H9 (cell line): ENCODE measurements around the gene GPX2. TPM values are rescaled to one million over a fixed set of nuclear protein-coding genes. Genes with fewer than 3 reads are reported as not detected.
A peak's percentile ranks its signal among the peaks of the same experiment; 100 is the strongest.

Experiments used
- DNase-seq: peaks from one replicate; pipeline ENCODE4 v3.0.0-alpha.2; 2017
- H2AFZ ChIP-seq: one replicate; pipeline ENCODE4 v1.6.1; 2013; ENCODE audit warnings: mild to moderate bottlenecking, low read length, control low read depth, moderate library complexity
- H2AK5ac ChIP-seq: 2 replicates; pipeline ENCODE4 v1.6.1; 2013; ENCODE audit warnings: low read length, control low read depth, mixed read lengths; ENCODE audit not compliant: insufficient read length
- H2BK120ac ChIP-seq: one replicate; pipeline ENCODE4 v1.6.1; 2013; ENCODE audit warnings: low read depth, mild to moderate bottlenecking, low read length, control low read depth, inconsistent platforms; ENCODE audit not compliant: poor library complexity, severe bottlenecking
- H2BK12ac ChIP-seq: 2 replicates; pipeline ENCODE4 v1.6.1; 2013; ENCODE audit warnings: low read length, control low read depth, mixed read lengths, low read depth; ENCODE audit not compliant: insufficient read length
- H2BK15ac ChIP-seq: 2 replicates; pipeline ENCODE4 v1.6.1; 2013; ENCODE audit warnings: low read depth, low read length, control low read depth
- H2BK20ac ChIP-seq: one replicate; pipeline ENCODE4 v1.6.1; 2013; ENCODE audit warnings: low read depth, mild to moderate bottlenecking, low read length, control low read depth, inconsistent platforms; ENCODE audit not compliant: poor library complexity, severe bottlenecking
- H2BK5ac ChIP-seq: 2 replicates; pipeline ENCODE4 v1.6.1; 2013; ENCODE audit warnings: low read length, control low read depth, mixed read lengths; ENCODE audit not compliant: insufficient read length
- H3K14ac ChIP-seq: 2 replicates; pipeline ENCODE4 v1.6.1; 2013; ENCODE audit warnings: low read length, control low read depth; ENCODE audit not compliant: insufficient read depth
- H3K18ac ChIP-seq: 2 replicates; pipeline ENCODE4 v1.6.1; 2013; ENCODE audit warnings: low read depth, mild to moderate bottlenecking, mixed read lengths, low read length, control low read depth; ENCODE audit not compliant: insufficient read length
- H3K23ac ChIP-seq: 2 replicates; pipeline ENCODE4 v1.6.1; 2013; ENCODE audit warnings: low read length, control low read depth, mixed read lengths, low read depth; ENCODE audit not compliant: insufficient read length
- H3K23me2 ChIP-seq: 2 replicates; pipeline ENCODE4 v1.6.1; 2013; ENCODE audit warnings: low read depth, mild to moderate bottlenecking, mixed read lengths, low read length, control low read depth; ENCODE audit not compliant: insufficient read length, poor library complexity, severe bottlenecking
- H3K27ac ChIP-seq: 2 replicates; pipeline ENCODE4 v1.5.1; 2013; ENCODE audit warnings: low read length, control low read depth, mixed read lengths, low read depth; ENCODE audit not compliant: insufficient read length
- H3K27me3 ChIP-seq: 2 replicates; pipeline ENCODE4 v1.6.1; 2013; ENCODE audit warnings: low read length, control low read depth, inconsistent platforms; ENCODE audit not compliant: insufficient read depth
- H3K4ac ChIP-seq: 2 replicates; pipeline ENCODE4 v1.6.1; 2013; ENCODE audit warnings: low read depth, mild to moderate bottlenecking, control low read depth, inconsistent platforms, low read length, moderate library complexity
- H3K4me1 ChIP-seq: 2 replicates; pipeline ENCODE4 v1.6.1; 2013; ENCODE audit warnings: low read length, control low read depth, inconsistent platforms; ENCODE audit not compliant: insufficient read depth
- H3K4me2 ChIP-seq: 2 replicates; pipeline ENCODE4 v1.6.1; 2013; ENCODE audit warnings: low read length, control low read depth, mixed read lengths; ENCODE audit not compliant: insufficient read length, insufficient read depth
- H3K56ac ChIP-seq: 2 replicates; pipeline ENCODE4 v1.6.1; 2013; ENCODE audit warnings: low read depth, mild to moderate bottlenecking, mixed read lengths, low read length, control low read depth; ENCODE audit not compliant: insufficient read length
- H3K79me1 ChIP-seq: 2 replicates; pipeline ENCODE4 v1.6.1; 2013; ENCODE audit warnings: low read depth, mild to moderate bottlenecking, moderate library complexity, low read length, control low read depth, inconsistent platforms; ENCODE audit not compliant: insufficient read depth, poor library complexity, severe bottlenecking
- H3K79me2 ChIP-seq: 2 replicates; pipeline ENCODE4 v1.6.1; 2013; ENCODE audit warnings: low read length, control low read depth, inconsistent platforms; ENCODE audit not compliant: insufficient read depth
- H3K9ac ChIP-seq: 2 replicates; pipeline ENCODE4 v1.6.1; 2013; ENCODE audit warnings: low read length, control low read depth, mixed read lengths; ENCODE audit not compliant: insufficient read length; ENCODE audit errors: extremely low read depth
- H3K9me3 ChIP-seq: one replicate; pipeline ENCODE4 v1.6.1; 2013; ENCODE audit warnings: low read depth, low read length, inconsistent platforms; ENCODE audit not compliant: control insufficient read depth
- H3T11ph ChIP-seq: one replicate; pipeline ENCODE4 v1.6.1; 2013; ENCODE audit warnings: mild to moderate bottlenecking, low read length, control low read depth, inconsistent platforms
- H4K20me1 ChIP-seq: one replicate; pipeline ENCODE4 v1.6.1; 2013; ENCODE audit not compliant: control insufficient read depth, insufficient read length, insufficient read depth
- H4K5ac ChIP-seq: 2 replicates; pipeline ENCODE4 v1.6.1; 2013; ENCODE audit warnings: low read depth, mild to moderate bottlenecking, mixed read lengths, low read length, control low read depth; ENCODE audit not compliant: insufficient read length
- H4K8ac ChIP-seq: replicated peaks from 2 replicates; pipeline ENCODE4 v1.6.1; 2013; ENCODE audit warnings: low read length, control low read depth, mixed read lengths, low read depth; ENCODE audit not compliant: insufficient read length
- H4K91ac ChIP-seq: 2 replicates; pipeline ENCODE4 v1.6.1; 2013; ENCODE audit warnings: low read depth, mild to moderate bottlenecking, moderate library complexity, mixed read lengths, low read length, control low read depth; ENCODE audit not compliant: insufficient read length
- H3K27ac Mint-ChIP-seq, 3 experiments: 2 replicates in 2 of 3; 3 replicates in 1 of 3; pipeline ENCODE4 v1.8.0; 2020 to 2021; ENCODE audit warnings: mixed read lengths in 3 of 3, mild to moderate bottlenecking in 1 of 3, moderate library complexity in 1 of 3
- H3K27me3 Mint-ChIP-seq: 2 replicates; pipeline ENCODE4 v1.8.0; 2021; ENCODE audit warnings: low read depth, mild to moderate bottlenecking, moderate library complexity, mixed read lengths
- H3K36me3 Mint-ChIP-seq, 3 experiments: 2 replicates in 2 of 3; 3 replicates in 1 of 3; pipeline ENCODE4 v1.8.0; 2020 to 2021; ENCODE audit warnings: low read depth in 3 of 3, mixed read lengths in 3 of 3; ENCODE audit not compliant: insufficient read depth in 1 of 3
- H3K4me1 Mint-ChIP-seq, 2 experiments: 2 replicates each; pipeline ENCODE4 v1.8.0; 2020; ENCODE audit warnings: mixed read lengths in 2 of 2
- H3K4me3 Mint-ChIP-seq, 2 experiments: 2 replicates in 1 of 2; 3 replicates in 1 of 2; pipeline ENCODE4 v1.8.0; 2020 to 2021; ENCODE audit warnings: mild to moderate bottlenecking in 2 of 2, mixed read lengths in 2 of 2, moderate library complexity in 1 of 2
- H3K9me3 Mint-ChIP-seq, 2 experiments: 2 replicates in 1 of 2; 3 replicates in 1 of 2; pipeline ENCODE4 v1.8.0; 2020; ENCODE audit warnings: mild to moderate bottlenecking in 2 of 2, mixed read lengths in 2 of 2, moderate library complexity in 1 of 2
- CTCF ChIP-seq: fragments of 200-600 bp; sonication (generic); conservative IDR thresholded peaks from 3 replicates; pipeline ENCODE4 v1.8.0; 2021; ENCODE audit warnings: antibody characterized with exemption, mild to moderate bottlenecking
- WGBS: extraction: QIAGEN DNeasy Blood & Tissue Kit; methylation state at CpG from one replicate; pipeline ENCODE4 v1.1.7; 2013; ENCODE audit warnings: missing lambda C conversion rate, low lambda C conversion rate, mixed read lengths; ENCODE audit not compliant: insufficient read length; ENCODE audit errors: extremely low coverage; 5-methylcytosine and 5-hydroxymethylcytosine counted together
- total RNA-seq: library from RNA; stranded (reverse); gene quantifications from 2 replicates; pipeline ENCODE4 v1.2.1, GENCODE V29; 2021

The GPX2 gene
- total RNA-seq, 1 experiment from 2014 or later = 0.79 TPM

DNA sequence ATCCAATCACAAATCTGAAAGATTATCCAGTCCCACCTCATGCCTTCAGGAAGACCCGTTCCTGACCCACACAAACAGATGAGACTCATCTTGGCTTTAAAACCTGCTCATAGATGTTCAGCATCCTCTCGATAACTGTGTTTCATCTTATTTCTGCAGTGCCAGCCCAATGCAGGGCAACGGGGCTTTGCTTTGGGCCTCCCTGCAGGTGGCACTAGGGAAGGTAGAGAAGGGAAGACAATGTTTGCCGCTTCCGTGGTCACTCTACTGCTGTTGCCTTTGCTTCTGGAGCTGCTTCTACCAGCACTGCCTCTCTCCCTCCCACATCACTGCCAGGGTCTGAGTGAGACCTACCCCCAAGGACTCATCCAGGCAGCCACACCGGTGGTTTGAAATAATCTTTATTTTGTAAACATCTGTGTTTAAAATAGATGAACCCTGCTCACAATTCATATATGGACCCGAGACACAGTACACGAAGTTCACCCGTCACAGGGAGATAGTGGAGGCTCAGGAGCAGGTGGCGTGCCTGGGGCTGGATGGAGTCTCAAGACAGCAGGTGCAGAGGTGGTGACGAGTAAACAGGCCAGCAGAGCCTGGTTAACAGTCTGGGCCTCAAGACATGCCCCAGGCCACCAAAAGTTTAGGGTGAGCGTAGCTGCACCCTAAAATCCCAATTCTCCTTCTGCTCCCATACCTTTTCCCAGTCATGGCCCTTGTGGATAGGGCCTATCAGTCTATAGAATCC is 3.1 kb upstream of the GPX2 start:
- no peaks in the 10 kb centered on the region for H3K79me1 ChIP-seq
- H3K23ac ChIP-seq = no peak overlapping the region
- H3K4me3 Mint-ChIP-seq = no peak overlapping the region
- H4K20me1 ChIP-seq = no peaks in the 10 kb centered on the region
- peaks cover 24 to 27% of the 10 kb centered on the region in 2 experiments for H3K4me1 Mint-ChIP-seq
- no peak overlapping the region for H2BK120ac ChIP-seq
- peaks cover 14 to 50% (median 38%) of the 10 kb centered on the region in 3 experiments for H3K36me3 Mint-ChIP-seq
- no CpG with 5 or more reads among the region's 12 CpGs for WGBS
- no peak overlapping the region for H4K8ac ChIP-seq
- no peak overlapping the region for H3K4me2 ChIP-seq
- no peak overlapping the region for H4K5ac ChIP-seq
- no peak overlapping the region for H3K4ac ChIP-seq
- H4K91ac ChIP-seq = no peak overlapping the region
- no peak overlapping the region for H2BK20ac ChIP-seq
- no peaks in the 10 kb centered on the region for H3K79me2 ChIP-seq
- no peak overlapping the region for H2AK5ac ChIP-seq
- H3K9me3 Mint-ChIP-seq = no peaks in the 10 kb centered on the region
- H3K27me3 Mint-ChIP-seq = no peaks in the 10 kb centered on the region
- H3K9me3 ChIP-seq = no peaks in the 10 kb centered on the region
- peaks cover 2% of the 10 kb centered on the region; the same call in 1 of the 2 replicates for H3K4me1 ChIP-seq
- no peak overlapping the region for H3K27ac ChIP-seq
- peak overlapping the region in 2 of 3 experiments; percentile 56 to 86; a peak in 4 of 7 replicates for H3K27ac Mint-ChIP-seq
- no peak overlapping the region for H2AFZ ChIP-seq
- no peak overlapping the region for H3T11ph ChIP-seq
- H3K14ac ChIP-seq = no peak overlapping the region
- no peak overlapping the region for H2BK15ac ChIP-seq
- H2BK12ac ChIP-seq = no peak overlapping the region
- H3K56ac ChIP-seq = no peak overlapping the region
- no peaks in the 10 kb centered on the region for H3K27me3 ChIP-seq
- no peak overlapping the region for H2BK5ac ChIP-seq
- H3K9ac ChIP-seq = no peak overlapping the region
- no peak overlapping the region for H3K18ac ChIP-seq
- no peak for DNase-seq
- TF ChIP-seq CTCF = no peak
- no peaks in the 10 kb centered on the region for H3K23me2 ChIP-seq
